ENCODE results near the gene SDK1.

The SDK1 gene

GRCh38 chr7:4170997-4171786, 870.1 kb downstream of the SDK1 start:
- Mint-ChIP-seq H3K27me3 (ENCODE audit: low read depth) (peaks cover 11% of the 10 kb centered on the region), H3K4me1 (peaks cover 6% of the 10 kb centered on the region), H3K4me3 (no peak overlapping the region), H3K27ac (no peak overlapping the region), H3K9me3 (no peaks in the 10 kb centered on the region), H3K36me3 (ENCODE audit: low read depth) (no peaks in the 10 kb centered on the region)
- TF ChIP-seq, protein P1, sequence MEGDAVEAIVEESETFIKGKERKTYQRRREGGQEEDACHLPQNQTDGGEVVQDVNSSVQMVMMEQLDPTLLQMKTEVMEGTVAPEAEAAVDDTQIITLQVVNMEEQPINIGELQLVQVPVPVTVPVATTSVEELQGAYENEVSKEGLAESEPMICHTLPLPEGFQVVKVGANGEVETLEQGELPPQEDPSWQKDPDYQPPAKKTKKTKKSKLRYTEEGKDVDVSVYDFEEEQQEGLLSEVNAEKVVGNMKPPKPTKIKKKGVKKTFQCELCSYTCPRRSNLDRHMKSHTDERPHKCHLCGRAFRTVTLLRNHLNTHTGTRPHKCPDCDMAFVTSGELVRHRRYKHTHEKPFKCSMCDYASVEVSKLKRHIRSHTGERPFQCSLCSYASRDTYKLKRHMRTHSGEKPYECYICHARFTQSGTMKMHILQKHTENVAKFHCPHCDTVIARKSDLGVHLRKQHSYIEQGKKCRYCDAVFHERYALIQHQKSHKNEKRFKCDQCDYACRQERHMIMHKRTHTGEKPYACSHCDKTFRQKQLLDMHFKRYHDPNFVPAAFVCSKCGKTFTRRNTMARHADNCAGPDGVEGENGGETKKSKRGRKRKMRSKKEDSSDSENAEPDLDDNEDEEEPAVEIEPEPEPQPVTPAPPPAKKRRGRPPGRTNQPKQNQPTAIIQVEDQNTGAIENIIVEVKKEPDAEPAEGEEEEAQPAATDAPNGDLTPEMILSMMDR (IDR thresholded peaks at IDR 0.05; ENCODE audit: unreplicated experiment in 3 of 3) = no peak

- Mint-ChIP-seq H3K27ac (no peak overlapping the region), H3K9me3 (no peaks in the 10 kb centered on the region), H3K27me3 (ENCODE audit: low read depth) (peaks cover 11% of the 10 kb centered on the region), H3K36me3 (ENCODE audit: low read depth) (no peaks in the 10 kb centered on the region), H3K4me3 (no peak overlapping the region), H3K4me1 (peaks cover 6% of the 10 kb centered on the region)
- TF ChIP-seq, protein P1 (IDR thresholded peaks at IDR 0.05; ENCODE audit: unreplicated experiment in 3 of 3) = no peak
These were observed 871.8 kb downstream of the SDK1 start for GRCh38 chr7:4172883-4173282.

DNA sequence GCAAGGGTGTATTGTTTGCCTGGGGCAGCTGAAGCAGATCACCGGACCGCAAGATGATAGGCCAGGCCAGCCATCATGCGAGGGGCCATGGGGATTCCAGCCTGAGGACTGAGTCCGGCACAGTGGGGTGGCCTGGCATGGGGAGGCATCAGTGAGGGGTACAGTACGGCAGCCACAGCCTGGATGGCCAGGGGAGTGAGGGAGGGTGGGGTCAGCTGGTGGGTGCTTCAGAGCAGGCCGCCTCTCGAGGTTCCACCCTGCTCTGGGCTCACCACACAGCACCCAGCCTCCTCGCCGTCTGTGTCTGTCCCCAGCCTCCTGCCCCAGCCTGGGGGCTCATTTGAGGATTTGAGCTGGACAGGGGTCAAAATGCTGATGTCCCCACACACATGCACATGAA, 872.6 kb downstream of the SDK1 start:
- Mint-ChIP-seq H3K4me3 (no peak overlapping the region), H3K36me3 (ENCODE audit: low read depth) (peaks cover 4% of the 10 kb centered on the region), H3K9me3 (no peaks in the 10 kb centered on the region), H3K27ac (no peak overlapping the region), H3K27me3 (ENCODE audit: low read depth) (peaks cover 11% of the 10 kb centered on the region), H3K4me1 (peaks cover 1% of the 10 kb centered on the region)
- TF ChIP-seq, protein P1 (IDR thresholded peaks at IDR 0.05; ENCODE audit: unreplicated experiment in 3 of 3) = no peak

GRCh38 chr7:4174016-4174415, 873.0 kb downstream of the SDK1 start:
- Mint-ChIP-seq H3K27ac (no peak overlapping the region), H3K36me3 (ENCODE audit: low read depth) (peaks cover 4% of the 10 kb centered on the region), H3K9me3 (no peaks in the 10 kb centered on the region), H3K27me3 (ENCODE audit: low read depth) (peaks cover 11% of the 10 kb centered on the region), H3K4me3 (no peak overlapping the region), H3K4me1 (no peaks in the 10 kb centered on the region)
- TF ChIP-seq, protein P1 (IDR thresholded peaks at IDR 0.05; ENCODE audit: unreplicated experiment in 3 of 3) = no peak

DNA sequence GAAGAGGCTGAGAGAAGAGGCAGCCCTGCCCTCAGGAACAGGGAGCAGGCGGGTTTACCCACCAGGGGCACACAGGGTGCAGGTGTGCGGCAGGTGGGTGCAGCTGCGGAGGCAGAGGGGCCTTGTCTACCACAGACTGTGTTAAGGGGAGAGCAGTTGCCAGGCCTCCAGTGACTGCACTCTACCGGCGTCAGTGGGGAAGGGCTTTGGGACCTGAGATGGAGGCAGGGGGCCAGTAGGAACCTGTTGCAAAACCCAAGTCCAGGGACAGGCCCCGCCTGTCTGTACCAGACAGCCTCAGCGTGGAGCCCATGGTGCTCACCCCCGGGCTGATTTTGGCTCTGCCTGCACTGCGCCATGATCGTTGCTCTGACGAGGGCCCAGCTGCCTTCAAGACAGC, 873.4 kb downstream of the SDK1 start:
- Mint-ChIP-seq H3K27ac (no peak overlapping the region), H3K4me1 (no peaks in the 10 kb centered on the region), H3K9me3 (no peaks in the 10 kb centered on the region), H3K27me3 (ENCODE audit: low read depth) (peaks cover 11% of the 10 kb centered on the region), H3K4me3 (no peak overlapping the region), H3K36me3 (ENCODE audit: low read depth) (peaks cover 4% of the 10 kb centered on the region)
- TF ChIP-seq, protein P1 (IDR thresholded peaks at IDR 0.05; ENCODE audit: unreplicated experiment in 3 of 3) = no peak

- no peaks in the 10 kb centered on the region for H3K4me1 Mint-ChIP-seq
- H3K4me3 Mint-ChIP-seq = no peak overlapping the region
- TF ChIP-seq, protein P1 (IDR thresholded peaks at IDR 0.05; ENCODE audit: unreplicated experiment in 3 of 3) = no peak
- peaks cover 11% of the 10 kb centered on the region for H3K27me3 Mint-ChIP-seq (ENCODE audit: low read depth)
- H3K9me3 Mint-ChIP-seq = no peaks in the 10 kb centered on the region
- H3K36me3 Mint-ChIP-seq (ENCODE audit: low read depth) = peaks cover 4% of the 10 kb centered on the region
- no peak overlapping the region for H3K27ac Mint-ChIP-seq
These were observed 873.8 kb downstream of the SDK1 start for GRCh38 chr7:4174884-4175283.

All from nephron (organoid).